Chondrocyte (in vitro differentiated cells): ENCODE data around the gene NSG2. TPM values are rescaled to one million over a fixed set of nuclear protein-coding genes. Genes with fewer than 3 reads are reported as not detected.

Experiments
- DNase-seq: peaks from one replicate; pipeline ENCODE4 v3.0.0; 2021; ENCODE audit warnings: mixed read lengths, low spot score
- H3K27ac Mint-ChIP-seq: one replicate; pipeline ENCODE4 v1.8.0; 2021; ENCODE audit warnings: mild to moderate bottlenecking, moderate library complexity, mixed read lengths; ENCODE audit not compliant: unreplicated experiment
- H3K27me3 Mint-ChIP-seq: 2 replicates; pipeline ENCODE4 v1.8.0; 2021; ENCODE audit warnings: low read depth, mixed read lengths
- H3K36me3 Mint-ChIP-seq: 2 replicates; pipeline ENCODE4 v1.8.0; 2021; ENCODE audit warnings: low read depth, mixed read lengths
- H3K4me1 Mint-ChIP-seq: 2 replicates; pipeline ENCODE4 v1.8.0; 2021; ENCODE audit warnings: low read depth, mild to moderate bottlenecking, mixed read lengths
- H3K4me3 Mint-ChIP-seq: one replicate; pipeline ENCODE4 v1.8.0; 2021; ENCODE audit warnings: mild to moderate bottlenecking, moderate library complexity, mixed read lengths; ENCODE audit not compliant: unreplicated experiment
- H3K9me3 Mint-ChIP-seq: 2 replicates; pipeline ENCODE4 v1.8.0; 2021; ENCODE audit warnings: low read depth, mixed read lengths
- total RNA-seq: library from RNA; stranded (reverse); gene quantifications from 3 replicates; pipeline ENCODE4 v1.2.1, GENCODE V29; 2021
- TF ChIP-seq, protein P1 (sequence below): fragments of 200-600 bp; sonication (generic); IDR thresholded peaks from 2 replicates; pipeline ENCODE4 v1.5.0; 2021; ENCODE audit warnings: antibody characterized with exemption, mild to moderate bottlenecking, moderate library complexity

Gene NSG2
- total RNA-seq, 1 donor from 2014 or later: not detected

DNA sequence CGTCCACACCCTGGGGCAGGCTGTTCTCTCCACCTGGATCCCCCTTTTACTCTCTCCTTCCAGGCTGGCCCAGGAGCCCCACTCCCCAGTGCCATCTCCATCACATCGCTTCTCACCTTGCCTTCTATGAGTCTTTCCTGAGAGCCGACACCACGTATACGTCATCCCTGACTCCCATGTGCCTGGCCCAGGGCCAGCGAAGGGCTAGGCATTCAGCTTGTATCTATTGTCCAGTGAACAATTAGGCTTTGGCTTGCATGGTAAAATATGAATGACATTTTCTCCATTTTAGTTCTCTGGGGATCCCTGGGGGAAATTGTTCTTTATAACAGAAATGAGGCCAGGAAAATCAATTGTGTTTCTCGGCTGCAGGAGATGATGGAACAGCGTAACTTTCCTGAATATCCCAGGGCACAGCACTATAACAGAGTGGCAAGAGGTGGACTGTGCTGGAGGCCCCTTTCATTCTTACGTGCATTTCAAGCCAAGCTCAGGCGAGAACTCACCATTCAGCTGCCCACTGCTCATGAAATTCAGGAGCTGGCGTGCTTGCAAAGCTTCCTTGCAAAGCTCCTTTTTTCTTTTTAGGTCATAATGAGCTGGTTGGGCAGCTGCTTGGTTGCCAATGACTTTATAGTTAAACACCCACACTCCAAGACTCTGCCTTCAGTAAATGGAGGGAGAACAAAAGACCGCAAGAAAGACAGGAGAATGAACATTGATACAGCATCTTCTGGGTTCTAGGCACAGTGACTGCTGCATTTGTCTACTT is 37.7 kb downstream of the NSG2 start:
- no peak overlapping the region for H3K27ac Mint-ChIP-seq

DNA sequence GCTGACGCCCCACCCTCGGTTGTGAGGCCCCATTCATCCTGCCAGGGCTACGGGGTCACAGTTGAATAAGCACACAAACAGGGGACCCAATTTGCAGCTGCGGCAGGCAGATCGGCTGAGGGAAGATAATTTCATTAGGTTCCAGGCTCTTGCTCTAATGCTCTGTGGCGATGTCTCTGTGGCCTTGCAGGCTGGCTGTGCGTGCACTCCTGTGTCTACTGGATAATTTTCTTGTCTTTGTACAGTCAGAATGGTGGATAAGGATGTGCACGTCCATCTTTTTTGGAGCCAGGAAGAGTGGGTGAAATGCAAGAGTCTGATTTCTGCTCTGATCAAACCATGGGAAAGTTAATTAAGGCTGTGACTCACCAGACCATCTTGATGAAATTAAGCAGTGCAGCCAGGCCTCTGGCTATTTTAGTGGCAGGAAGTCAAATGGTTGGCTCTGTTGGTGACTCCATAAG is 39.2 kb downstream of the NSG2 start:
- Mint-ChIP-seq H3K27ac (no peak overlapping the region), H3K36me3 (no peaks in the 10 kb centered on the region), H3K27me3 (peaks cover 20% of the 10 kb centered on the region), H3K4me3 (no peak overlapping the region), H3K9me3 (no peaks in the 10 kb centered on the region), H3K4me1 (peaks cover 4% of the 10 kb centered on the region)
- TF ChIP-seq, protein P1, sequence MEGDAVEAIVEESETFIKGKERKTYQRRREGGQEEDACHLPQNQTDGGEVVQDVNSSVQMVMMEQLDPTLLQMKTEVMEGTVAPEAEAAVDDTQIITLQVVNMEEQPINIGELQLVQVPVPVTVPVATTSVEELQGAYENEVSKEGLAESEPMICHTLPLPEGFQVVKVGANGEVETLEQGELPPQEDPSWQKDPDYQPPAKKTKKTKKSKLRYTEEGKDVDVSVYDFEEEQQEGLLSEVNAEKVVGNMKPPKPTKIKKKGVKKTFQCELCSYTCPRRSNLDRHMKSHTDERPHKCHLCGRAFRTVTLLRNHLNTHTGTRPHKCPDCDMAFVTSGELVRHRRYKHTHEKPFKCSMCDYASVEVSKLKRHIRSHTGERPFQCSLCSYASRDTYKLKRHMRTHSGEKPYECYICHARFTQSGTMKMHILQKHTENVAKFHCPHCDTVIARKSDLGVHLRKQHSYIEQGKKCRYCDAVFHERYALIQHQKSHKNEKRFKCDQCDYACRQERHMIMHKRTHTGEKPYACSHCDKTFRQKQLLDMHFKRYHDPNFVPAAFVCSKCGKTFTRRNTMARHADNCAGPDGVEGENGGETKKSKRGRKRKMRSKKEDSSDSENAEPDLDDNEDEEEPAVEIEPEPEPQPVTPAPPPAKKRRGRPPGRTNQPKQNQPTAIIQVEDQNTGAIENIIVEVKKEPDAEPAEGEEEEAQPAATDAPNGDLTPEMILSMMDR: no peak
- no peak for DNase-seq

More for the DNA sequence above, 37.7 kb downstream of the NSG2 start:
- Mint-ChIP-seq H3K4me1 (peaks cover 4% of the 10 kb centered on the region), H3K9me3 (no peaks in the 10 kb centered on the region), H3K4me3 (no peak overlapping the region), H3K36me3 (no peaks in the 10 kb centered on the region), H3K27me3 (peaks cover 25% of the 10 kb centered on the region)
- TF ChIP-seq, protein P1: no peak
- DNase-seq: no peak

- peaks cover 4% of the 10 kb centered on the region for H3K4me1 Mint-ChIP-seq
- H3K4me3 Mint-ChIP-seq: no peak overlapping the region
- no peak for DNase-seq
- H3K9me3 Mint-ChIP-seq: no peaks in the 10 kb centered on the region
- no peaks in the 10 kb centered on the region for H3K36me3 Mint-ChIP-seq
- no peak overlapping the region for H3K27ac Mint-ChIP-seq
- TF ChIP-seq, protein P1: no peak
- H3K27me3 Mint-ChIP-seq: peaks cover 24% of the 10 kb centered on the region
Measured at GRCh38 chr5:174086751-174087150, 41.2 kb downstream of the NSG2 start.

DNA sequence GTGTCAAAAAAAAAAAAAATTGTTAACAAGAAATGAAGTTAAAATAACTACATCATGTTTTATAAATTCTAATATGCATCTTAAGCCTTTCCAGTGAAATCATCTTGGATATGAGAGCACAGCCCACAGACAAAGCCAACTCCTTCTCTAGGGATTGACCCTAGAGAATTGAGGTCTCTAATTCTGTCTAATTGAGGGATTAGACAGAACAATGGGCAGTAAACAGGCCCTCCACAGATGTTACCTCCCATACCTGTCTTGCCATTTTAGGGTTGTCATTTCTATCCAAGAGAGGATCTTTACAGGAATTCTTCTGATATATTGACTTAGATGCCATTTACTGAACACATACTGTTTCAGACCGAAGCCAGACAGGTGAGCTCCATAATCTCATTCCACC is 42.3 kb downstream of the NSG2 start:
- Mint-ChIP-seq H3K27me3 (peaks cover 31% of the 10 kb centered on the region), H3K4me3 (no peak overlapping the region), H3K9me3 (peaks cover 3% of the 10 kb centered on the region), H3K36me3 (peaks cover 2% of the 10 kb centered on the region), H3K27ac (no peak overlapping the region), H3K4me1 (peaks cover 4% of the 10 kb centered on the region)
- DNase-seq: no peak
- TF ChIP-seq, protein P1: no peak

GRCh38 chr5:174090129-174090528 is 44.6 kb downstream of the NSG2 start:
- no peak overlapping the region for H3K27ac Mint-ChIP-seq
- peaks cover 22% of the 10 kb centered on the region for H3K27me3 Mint-ChIP-seq
- TF ChIP-seq, protein P1: no peak
- peaks cover 3% of the 10 kb centered on the region for H3K9me3 Mint-ChIP-seq
- H3K4me3 Mint-ChIP-seq: no peak overlapping the region
- no peak for DNase-seq
- H3K36me3 Mint-ChIP-seq: peaks cover 2% of the 10 kb centered on the region
- H3K4me1 Mint-ChIP-seq: peaks cover 4% of the 10 kb centered on the region
